Stimulated activated CD8-positive, alpha-beta memory T cell treated with anti-CD3 and anti-CD28 coated beads, Interleukin-2, amount 100 ng/mL, for 1 hour (primary cell): ENCODE measurements around the gene IL2RG.

Experiments
- DNase-seq, 2 donors: peaks; one replicate each; pipeline ENCODE4 v3.0.0-alpha.2; 2020; ENCODE audit warnings: low read depth in 2 of 2

Gene IL2RG

GRCh38 chrX:71111141-71111843, at the start of gene IL2RG:
TSS of gene IL2RG (minus strand) at chrX:71111577. CDS start at chrX:71111539, 38 bp downstream.
- DNase-seq: peak; percentile 46 to 58

- no peak for DNase-seq
Observed at GRCh38 chrX:71160475-71160874, 49.1 kb upstream of the IL2RG start.

- no peak for DNase-seq
Observed at GRCh38 chrX:71159335-71159734, 48.0 kb upstream of the IL2RG start.

GRCh38 chrX:71158603-71159002, 47.2 kb upstream of the IL2RG start:
- no peak for DNase-seq

GRCh38 chrX:71154641-71155040, 43.3 kb upstream of the IL2RG start:
- DNase-seq: no peak

- no peak for DNase-seq
Observed at GRCh38 chrX:71154196-71154595, 42.8 kb upstream of the IL2RG start.

- DNase-seq: no peak
Observed at GRCh38 chrX:71151366-71151765, 40.0 kb upstream of the IL2RG start.

GRCh38 chrX:71148278-71148663, 36.9 kb upstream of the IL2RG start:
- DNase-seq: no peak

GRCh38 chrX:71147496-71148277, 36.3 kb upstream of the IL2RG start:
- DNase-seq: no peak

GRCh38 chrX:71144651-71145050, 33.3 kb upstream of the IL2RG start, which contains the start of gene NLGN3:
TSS of gene NLGN3 (plus strand) at chrX:71144841. CDS start at chrX:71147750, 2,909 bp downstream.
- no peak for DNase-seq

- DNase-seq: no peak
Observed at GRCh38 chrX:71143508-71143907, 32.1 kb upstream of the IL2RG start.

- DNase-seq: no peak
Observed at GRCh38 chrX:71140440-71140839, 29.1 kb upstream of the IL2RG start.

GRCh38 chrX:71131510-71131909, 20.1 kb upstream of the IL2RG start:
- DNase-seq: no peak

- peak; percentile 43 to 50 for DNase-seq
Observed at GRCh38 chrX:71128915-71129765, 17.8 kb upstream of the IL2RG start.

- DNase-seq: no peak
Observed at GRCh38 chrX:71128166-71128833, 16.9 kb upstream of the IL2RG start.

GRCh38 chrX:71118985-71119535, 7.7 kb upstream of the IL2RG start:
- no peak for DNase-seq

- peak; percentile 59 to 72 for DNase-seq
Observed at GRCh38 chrX:71118032-71118984, 6.9 kb upstream of the IL2RG start, which contains the start of gene MED12. TSS of gene MED12 (plus strand) at chrX:71118596. CDS start at chrX:71118755, 159 bp downstream.

- no peak for DNase-seq
Observed at GRCh38 chrX:71117358-71117757, 6.0 kb upstream of the IL2RG start.

- no peak for DNase-seq
Observed at GRCh38 chrX:71111921-71112431, 599 bp upstream of the IL2RG start.

GRCh38 chrX:71109051-71109450, 2.3 kb downstream of the IL2RG start:
- no peak for DNase-seq
